Measurements from ENCODE around the gene MYOZ1. TPM values are rescaled to one million over a fixed set of nuclear protein-coding genes. Genes with fewer than 3 reads are reported as not detected.
A peak's percentile ranks its signal among the peaks of the same experiment; 100 is the strongest.

MYOZ1 gene
- total and polyA plus RNA-seq, 4 donors, result 0.70 to 2.4 (median 1.5) TPM

- ATAC-seq (ENCODE audit: insufficient read depth, low FRiP score) (no peak), DNase-seq (no peak)
- 85 to 93% methylated on average over 3 of the region's 3 CpGs for WGBS, 2 donors
- Histone ChIP-seq H3K4me3 (no peak overlapping the region), H3K4me1 (ENCODE audit: control insufficient read depth in 5 of 5, insufficient read depth in 5 of 5, low read length in 5 of 5) (no peaks in the 10 kb centered on the region), H3K9me3 (ENCODE audit: control insufficient read depth in 4 of 4, insufficient read depth in 3 of 4, low read length in 3 of 4) (no peaks in the 10 kb centered on the region), H3K36me3 (ENCODE audit: control insufficient read depth in 4 of 4, insufficient read depth in 4 of 4, low read length in 4 of 4) (no peaks in the 10 kb centered on the region), H3K9ac (ENCODE audit: insufficient read depth in 1 of 2, low read length in 2 of 2) (no peak overlapping the region), H3K27me3 (ENCODE audit: control insufficient read depth in 3 of 3, insufficient read depth in 3 of 3, low read length in 2 of 3) (no peaks in the 10 kb centered on the region), H3K27ac (ENCODE audit: low read depth in 1 of 2, low read length in 1 of 2) (no peak overlapping the region)
- TF ChIP-seq, protein P1, sequence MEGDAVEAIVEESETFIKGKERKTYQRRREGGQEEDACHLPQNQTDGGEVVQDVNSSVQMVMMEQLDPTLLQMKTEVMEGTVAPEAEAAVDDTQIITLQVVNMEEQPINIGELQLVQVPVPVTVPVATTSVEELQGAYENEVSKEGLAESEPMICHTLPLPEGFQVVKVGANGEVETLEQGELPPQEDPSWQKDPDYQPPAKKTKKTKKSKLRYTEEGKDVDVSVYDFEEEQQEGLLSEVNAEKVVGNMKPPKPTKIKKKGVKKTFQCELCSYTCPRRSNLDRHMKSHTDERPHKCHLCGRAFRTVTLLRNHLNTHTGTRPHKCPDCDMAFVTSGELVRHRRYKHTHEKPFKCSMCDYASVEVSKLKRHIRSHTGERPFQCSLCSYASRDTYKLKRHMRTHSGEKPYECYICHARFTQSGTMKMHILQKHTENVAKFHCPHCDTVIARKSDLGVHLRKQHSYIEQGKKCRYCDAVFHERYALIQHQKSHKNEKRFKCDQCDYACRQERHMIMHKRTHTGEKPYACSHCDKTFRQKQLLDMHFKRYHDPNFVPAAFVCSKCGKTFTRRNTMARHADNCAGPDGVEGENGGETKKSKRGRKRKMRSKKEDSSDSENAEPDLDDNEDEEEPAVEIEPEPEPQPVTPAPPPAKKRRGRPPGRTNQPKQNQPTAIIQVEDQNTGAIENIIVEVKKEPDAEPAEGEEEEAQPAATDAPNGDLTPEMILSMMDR (IDR thresholded peaks at IDR 0.05; ENCODE audit: control extremely low read depth, extremely low read depth), result no peak
These were observed 26.6 kb downstream of the MYOZ1 start for GRCh38 chr10:73614720-73615119.

GRCh38 chr10:73609116-73609515 is 32.2 kb downstream of the MYOZ1 start:
- Histone ChIP-seq H3K4me3 (no peak overlapping the region), H3K4me1 (ENCODE audit: control insufficient read depth in 5 of 5, insufficient read depth in 5 of 5, low read length in 5 of 5) (no peaks in the 10 kb centered on the region), H3K27me3 (ENCODE audit: control insufficient read depth in 3 of 3, insufficient read depth in 3 of 3, low read length in 2 of 3) (no peaks in the 10 kb centered on the region), H3K9ac (ENCODE audit: insufficient read depth in 1 of 2, low read length in 2 of 2) (no peak overlapping the region), H3K27ac (ENCODE audit: low read depth in 1 of 2, low read length in 1 of 2) (no peak overlapping the region), H3K9me3 (ENCODE audit: control insufficient read depth in 4 of 4, insufficient read depth in 3 of 4, low read length in 3 of 4) (no peaks in the 10 kb centered on the region), H3K36me3 (ENCODE audit: control insufficient read depth in 4 of 4, insufficient read depth in 4 of 4, low read length in 4 of 4) (no peaks in the 10 kb centered on the region)
- TF ChIP-seq, protein P1 (IDR thresholded peaks at IDR 0.05; ENCODE audit: control extremely low read depth, extremely low read depth), result no peak
- 86 to 90% methylated on average over 4 of the region's 4 CpGs for WGBS, 2 donors
- DNase-seq (no peak), ATAC-seq (ENCODE audit: insufficient read depth, low FRiP score) (no peak)

DNA sequence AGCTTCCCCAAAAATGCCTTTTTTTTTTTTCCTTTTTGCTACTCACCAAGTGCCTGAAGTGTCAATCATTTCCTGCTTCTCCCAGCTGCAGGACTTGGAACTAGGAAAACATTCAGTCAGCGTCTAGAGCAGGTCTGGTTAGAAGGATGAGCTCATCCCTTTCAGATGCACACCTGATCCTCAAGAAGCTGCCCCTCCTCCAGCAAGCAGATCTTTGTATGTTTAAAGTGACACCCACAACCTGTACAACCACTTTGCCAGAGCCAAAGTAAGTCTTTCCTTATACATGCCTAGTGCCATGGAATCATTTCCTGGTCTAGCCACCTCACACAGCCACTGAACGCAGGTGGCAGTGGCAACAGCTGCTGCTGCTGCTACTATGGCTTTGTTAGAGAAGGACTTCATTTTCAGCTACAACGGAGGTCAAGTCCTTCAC is 39.8 kb downstream of the MYOZ1 start:
- H3K4me3 ChIP-seq, result no peak overlapping the region
- no peaks in the 10 kb centered on the region for H3K9me3 ChIP-seq (ENCODE audit: control insufficient read depth in 4 of 4, insufficient read depth in 3 of 4, low read length in 3 of 4)
- TF ChIP-seq, protein P1 (IDR thresholded peaks at IDR 0.05; ENCODE audit: control extremely low read depth, extremely low read depth), result no peak
- H3K4me1 ChIP-seq (ENCODE audit: control insufficient read depth in 5 of 5, insufficient read depth in 5 of 5, low read length in 5 of 5), result no peaks in the 10 kb centered on the region
- H3K36me3 ChIP-seq (ENCODE audit: control insufficient read depth in 4 of 4, insufficient read depth in 4 of 4, low read length in 4 of 4), result no peaks in the 10 kb centered on the region
- WGBS, 2 donors, result 54 to 71% methylated on average over 3 of the region's 3 CpGs
- peak overlapping the region; percentile 17 to 61 for H3K9ac ChIP-seq (ENCODE audit: insufficient read depth in 1 of 2, low read length in 2 of 2)
- H3K27ac ChIP-seq (ENCODE audit: low read depth in 1 of 2, low read length in 1 of 2), result peak overlapping the region in 1 of 2 donors; percentile 79
- H3K27me3 ChIP-seq (ENCODE audit: control insufficient read depth in 3 of 3, insufficient read depth in 3 of 3, low read length in 2 of 3), result no peaks in the 10 kb centered on the region
- peak; percentile 53 for ATAC-seq (ENCODE audit: insufficient read depth, low FRiP score)
- peak; percentile 62 to 79 (median 63) for DNase-seq

- Histone ChIP-seq H3K36me3 (ENCODE audit: control insufficient read depth in 4 of 4, insufficient read depth in 4 of 4, low read length in 4 of 4) (no peaks in the 10 kb centered on the region), H3K4me3 (no peak overlapping the region), H3K4me1 (ENCODE audit: control insufficient read depth in 5 of 5, insufficient read depth in 5 of 5, low read length in 5 of 5) (peaks cover 0 to 6% (median 0%) of the 10 kb centered on the region in 5 donors), H3K27ac (ENCODE audit: low read depth in 1 of 2, low read length in 1 of 2) (no peak overlapping the region), H3K9me3 (ENCODE audit: control insufficient read depth in 4 of 4, insufficient read depth in 3 of 4, low read length in 3 of 4) (no peaks in the 10 kb centered on the region), H3K9ac (ENCODE audit: insufficient read depth in 1 of 2, low read length in 2 of 2) (no peak overlapping the region), H3K27me3 (ENCODE audit: control insufficient read depth in 3 of 3, insufficient read depth in 3 of 3, low read length in 2 of 3) (no peaks in the 10 kb centered on the region)
- 96 to 100% methylated on average over 1 of the region's 1 CpG for WGBS, 2 donors
- ATAC-seq (ENCODE audit: insufficient read depth, low FRiP score) (no peak), DNase-seq (no peak)
- TF ChIP-seq, protein P1 (IDR thresholded peaks at IDR 0.05; ENCODE audit: control extremely low read depth, extremely low read depth), result no peak
These were observed 43.9 kb downstream of the MYOZ1 start for GRCh38 chr10:73597346-73597745.

Data from lung (tissue), 12 donors.